GM18508 (cell line): ENCODE results near the gene KCNK16.

Experiments
- ATAC-seq: cut with Tn5 transposase; IDR thresholded peaks from one replicate; pipeline ENCODE4 v1.9.1; 2021; ENCODE audit warnings: moderate number of reproducible peaks; ENCODE audit not compliant: insufficient read depth, unreplicated experiment

KCNK16 gene

GRCh38 chr6:39281312-39281980 lies 41.1 kb downstream of the KCNK16 start:
- no peak for ATAC-seq

DNA sequence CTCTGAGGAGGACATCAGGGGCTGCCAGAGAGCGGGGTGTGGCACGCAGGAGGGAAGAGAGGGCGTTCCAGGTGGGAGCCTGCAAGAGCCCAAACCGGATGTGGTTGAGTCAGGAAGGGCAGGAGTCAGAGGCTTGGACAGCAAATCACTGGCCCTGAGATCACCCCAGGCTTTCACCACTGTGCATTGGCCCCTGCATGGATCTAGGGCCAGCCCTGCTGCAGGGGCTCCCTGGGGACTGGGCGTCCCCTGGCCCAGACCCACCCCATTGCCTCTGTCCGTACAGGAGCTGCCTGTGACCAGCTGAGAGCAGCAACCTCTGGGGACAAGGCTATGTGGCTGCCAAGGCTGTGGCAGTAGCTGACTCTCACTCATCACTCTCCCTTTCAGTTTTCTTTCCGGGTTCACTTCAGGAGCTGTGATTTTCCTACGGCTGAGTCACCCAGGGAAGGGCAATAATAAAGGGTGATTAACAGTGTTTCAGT lies 42.2 kb downstream of the KCNK16 start:
- no peak for ATAC-seq

DNA sequence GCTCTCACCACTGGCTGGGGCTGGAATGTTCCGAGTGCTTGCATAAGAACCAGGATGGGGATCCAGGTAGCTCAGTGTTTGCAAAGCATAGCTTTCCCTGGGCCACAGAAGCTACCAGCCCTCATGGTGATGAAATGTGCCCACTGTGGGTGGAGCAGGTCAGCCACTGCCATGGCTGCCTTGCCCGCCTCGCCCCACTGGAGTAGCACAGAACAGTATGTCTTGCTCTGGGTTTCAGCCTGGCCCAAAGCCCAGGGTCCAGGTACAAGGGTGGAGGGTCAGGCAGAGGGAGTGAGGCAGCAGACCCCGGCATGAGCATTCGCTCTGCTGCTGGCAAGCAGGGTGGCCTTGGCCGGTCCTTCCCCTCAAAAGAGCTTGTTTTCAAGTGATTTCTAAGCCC lies 43.0 kb downstream of the KCNK16 start:
- ATAC-seq = no peak

GRCh38 chr6:39276379-39276995 lies 46.0 kb downstream of the KCNK16 start:
- no peak for ATAC-seq

DNA sequence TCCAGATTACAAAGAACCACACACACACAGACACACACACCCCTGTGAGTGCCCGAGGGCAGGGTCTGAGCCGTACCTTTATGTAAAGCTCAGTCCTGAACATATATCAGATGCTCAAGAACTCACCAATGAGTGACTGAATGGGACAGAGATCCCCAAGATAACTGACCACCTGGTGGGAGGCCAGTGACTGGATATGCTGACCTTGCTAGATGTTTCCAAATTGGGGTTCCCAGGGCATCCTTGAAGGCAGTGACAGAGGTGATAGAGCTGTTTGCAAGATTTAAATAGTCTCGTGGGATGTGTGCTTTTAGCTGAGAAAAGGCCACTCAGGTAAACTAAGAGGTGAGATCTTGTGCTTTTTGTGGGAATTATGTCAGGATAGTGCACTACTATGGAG lies 47.6 kb downstream of the KCNK16 start:
- ATAC-seq = no peak

GRCh38 chr6:39274471-39274870 lies 48.0 kb downstream of the KCNK16 start:
- no peak for ATAC-seq

GRCh38 chr6:39273406-39273821 lies 49.1 kb downstream of the KCNK16 start:
- ATAC-seq = no peak

- no peak for ATAC-seq
These were observed 52.5 kb downstream of the KCNK16 start for GRCh38 chr6:39269961-39270360.

GRCh38 chr6:39268721-39269120 lies 53.8 kb downstream of the KCNK16 start:
- ATAC-seq = no peak

DNA sequence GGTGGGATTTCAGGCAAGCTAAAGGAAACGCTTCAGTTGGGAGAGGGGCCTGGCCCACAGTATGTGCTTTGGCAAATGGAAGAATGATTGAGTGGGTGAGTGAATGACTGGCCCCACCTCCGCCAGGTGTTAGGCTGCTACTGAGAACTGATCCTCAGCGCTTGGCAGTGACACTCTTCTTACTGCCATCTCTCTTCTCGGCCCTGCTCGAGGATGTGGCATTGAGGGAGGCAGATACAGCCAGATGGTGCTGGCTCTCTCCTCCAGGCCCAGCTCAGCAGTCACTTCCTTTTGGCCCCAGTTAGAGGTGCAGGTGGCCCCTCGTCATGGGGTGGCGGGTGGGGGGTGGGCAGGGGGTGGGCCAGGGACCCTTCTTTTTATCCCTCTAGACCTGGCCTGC lies 54.3 kb downstream of the KCNK16 start:
- ATAC-seq = no peak

DNA sequence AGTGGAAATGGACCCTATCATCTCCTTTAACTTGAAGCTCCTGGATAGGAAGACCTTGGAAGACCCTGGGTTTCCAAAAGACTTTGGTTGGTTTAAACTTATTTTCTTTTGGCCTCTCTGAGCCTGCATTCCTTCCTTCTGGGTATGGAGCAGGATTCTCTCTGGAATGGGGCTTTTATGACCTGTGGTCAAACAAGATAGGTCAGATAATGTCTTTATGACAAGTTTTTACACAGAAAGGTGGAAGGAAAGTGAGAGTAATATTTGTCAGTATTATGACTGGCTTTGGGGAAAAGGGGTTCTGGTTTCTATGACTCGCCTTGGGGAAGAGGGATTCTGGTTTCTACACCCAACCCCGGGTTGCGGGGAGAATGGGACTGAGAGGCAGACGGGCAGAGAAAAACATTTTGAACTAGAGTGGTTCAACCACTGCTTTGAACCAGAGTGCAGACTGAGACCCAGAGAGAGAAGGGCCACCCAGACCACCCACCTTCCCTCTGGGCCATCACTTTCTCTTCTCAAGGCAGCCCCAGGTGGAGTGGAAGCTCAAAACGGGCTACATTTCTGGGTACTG lies 55.6 kb downstream of the KCNK16 start:
- no peak for ATAC-seq

- ATAC-seq = no peak
These were observed 56.1 kb downstream of the KCNK16 start for GRCh38 chr6:39266375-39266774.
